ENCODE data around the gene JPH4. TPM values are rescaled to one million over a fixed set of nuclear protein-coding genes. Genes with fewer than 3 reads are reported as not detected.

JPH4 gene
- total RNA-seq, 1 donor from 2014 or later = not detected

GRCh38 chr14:23564181-23564812, 14.3 kb downstream of the JPH4 start:
- DNase-seq (ENCODE audit: low read depth, low spot score) = no peak

DNA sequence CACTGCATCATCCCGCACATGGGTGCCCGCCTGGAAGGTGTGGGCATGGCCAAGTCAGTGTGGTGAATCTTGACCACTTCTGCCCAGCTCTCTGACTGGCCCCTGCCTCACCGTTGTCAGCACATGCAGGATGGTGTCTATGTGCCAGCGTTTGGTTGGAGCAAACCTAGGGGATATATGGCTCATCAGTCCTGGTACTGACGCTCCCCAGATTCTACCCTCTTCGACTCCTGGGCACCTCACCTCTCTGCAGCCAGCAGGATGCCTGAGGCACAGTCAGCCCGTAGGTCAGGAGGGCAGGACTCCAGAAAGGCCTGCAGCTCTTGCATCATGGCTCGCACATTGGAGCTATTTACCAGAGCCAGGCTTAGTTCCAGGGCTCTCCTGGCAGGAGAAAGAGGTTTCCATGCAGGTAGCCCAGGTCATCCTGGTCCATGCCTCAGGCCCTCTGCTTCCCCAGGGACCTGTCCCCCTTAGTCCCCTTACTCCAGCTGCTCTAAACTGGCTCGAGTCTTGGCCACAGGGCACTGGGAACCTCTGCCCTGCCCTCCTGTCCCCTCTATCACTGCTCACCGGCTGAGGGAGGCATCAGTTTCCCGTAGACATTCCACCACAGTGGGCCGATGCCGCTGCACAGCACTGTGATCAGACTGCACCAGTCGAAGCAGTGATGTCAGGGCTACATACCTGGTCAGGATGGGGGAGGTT, 15.0 kb downstream of the JPH4 start:
- no peak for DNase-seq (ENCODE audit: low read depth, low spot score)

DNA sequence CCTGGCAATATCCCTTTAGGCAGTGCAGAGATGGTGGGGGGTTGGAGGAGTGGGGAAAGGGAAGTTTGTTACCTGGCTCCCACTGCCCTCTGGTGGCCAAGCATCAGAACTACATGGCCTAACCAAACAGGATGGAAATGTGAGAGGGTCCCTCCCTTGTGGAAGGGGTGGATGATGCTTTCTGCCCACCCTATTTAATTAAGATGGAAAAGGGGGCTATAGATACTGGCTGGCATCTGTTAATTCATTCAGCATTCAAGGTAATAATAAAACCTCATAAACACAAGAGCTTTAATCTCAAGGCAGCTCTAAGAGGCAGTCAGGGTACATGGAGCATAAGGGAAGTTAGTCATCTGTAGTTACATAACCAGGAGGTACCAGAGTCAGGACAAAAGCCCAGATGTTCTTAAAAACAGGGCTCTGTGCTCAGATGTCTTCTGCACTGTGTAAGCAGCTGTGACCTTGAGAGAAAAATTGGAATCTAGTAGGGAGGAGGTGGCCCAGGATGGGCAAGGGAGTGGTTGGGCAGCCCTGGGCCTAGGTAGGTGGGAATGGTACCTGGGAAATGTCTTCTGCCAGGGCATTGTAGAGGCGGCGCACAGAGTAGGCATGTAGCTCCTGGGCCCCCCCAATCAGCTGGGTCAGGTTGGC, 15.6 kb downstream of the JPH4 start:
- no peak for DNase-seq (ENCODE audit: low read depth, low spot score)

DNA sequence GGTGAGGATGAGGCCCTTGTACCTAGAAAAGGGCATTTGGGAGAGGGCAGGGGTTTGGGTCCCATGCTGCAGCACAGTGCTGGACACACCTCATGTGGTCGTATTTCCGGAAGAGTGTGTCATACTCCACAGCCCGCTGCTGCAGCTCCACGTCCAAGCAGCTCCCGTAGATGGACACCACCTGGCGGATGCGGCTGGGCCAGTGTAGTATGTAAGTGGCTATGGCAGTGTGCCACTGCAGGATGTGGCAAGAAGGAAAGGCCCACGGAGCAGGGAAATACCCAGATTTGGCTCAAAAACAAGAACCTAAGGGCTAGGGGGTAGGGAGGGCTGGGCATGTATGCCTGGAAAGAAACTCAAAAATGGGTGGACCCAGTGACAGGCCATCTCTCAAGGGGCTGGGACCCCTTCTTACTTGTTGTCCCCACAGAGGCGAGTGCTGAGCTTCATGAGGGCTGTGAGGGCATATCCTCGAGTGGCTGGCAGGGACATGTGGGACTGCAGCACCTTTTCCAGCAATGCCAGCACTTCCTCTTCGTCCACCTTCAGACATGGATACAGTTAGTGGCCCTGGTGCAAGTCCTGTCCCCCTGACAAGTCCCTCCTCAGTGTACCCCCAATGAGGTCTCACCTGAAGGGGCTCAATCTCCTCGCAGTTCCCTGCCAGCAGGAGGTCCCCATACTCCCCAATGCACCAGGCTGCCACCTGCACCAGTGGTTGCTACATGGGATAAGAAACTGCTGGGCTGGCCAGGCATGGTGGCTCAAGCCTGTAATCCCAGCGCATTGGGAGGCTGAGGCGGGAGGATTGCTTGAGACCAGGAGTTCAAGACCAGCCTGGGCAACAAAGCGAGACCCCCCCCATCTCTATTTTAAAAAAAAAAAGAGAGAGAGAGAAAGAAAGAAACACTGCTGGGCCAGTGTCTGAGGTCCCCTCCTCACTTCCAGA, 16.4 kb downstream of the JPH4 start:
- DNase-seq (ENCODE audit: low read depth, low spot score) = no peak

DNA sequence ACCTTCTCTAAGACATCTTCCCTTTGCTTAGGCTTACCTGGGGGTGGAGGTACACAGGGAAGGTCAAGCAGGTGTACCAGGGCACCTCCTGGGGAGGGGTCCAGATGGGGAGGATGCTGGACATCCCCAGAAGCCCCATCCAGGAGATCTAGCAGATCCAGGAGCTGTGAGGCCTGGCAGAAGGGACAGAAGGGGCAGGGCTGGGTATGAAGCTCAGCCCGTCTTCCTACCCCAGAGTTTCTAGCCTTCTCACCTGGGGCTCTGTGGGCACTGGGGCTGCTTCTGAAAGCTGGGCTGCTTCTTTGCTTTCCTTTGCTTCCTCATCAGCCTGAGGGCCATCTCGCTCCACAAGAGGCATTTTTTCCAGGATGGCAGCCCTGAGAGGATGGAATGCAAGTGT, 17.3 kb downstream of the JPH4 start:
- no peak for DNase-seq (ENCODE audit: low read depth, low spot score)

- no peak for DNase-seq (ENCODE audit: low read depth, low spot score)
These were observed 18.6 kb downstream of the JPH4 start for GRCh38 chr14:23559926-23560520.

DNA sequence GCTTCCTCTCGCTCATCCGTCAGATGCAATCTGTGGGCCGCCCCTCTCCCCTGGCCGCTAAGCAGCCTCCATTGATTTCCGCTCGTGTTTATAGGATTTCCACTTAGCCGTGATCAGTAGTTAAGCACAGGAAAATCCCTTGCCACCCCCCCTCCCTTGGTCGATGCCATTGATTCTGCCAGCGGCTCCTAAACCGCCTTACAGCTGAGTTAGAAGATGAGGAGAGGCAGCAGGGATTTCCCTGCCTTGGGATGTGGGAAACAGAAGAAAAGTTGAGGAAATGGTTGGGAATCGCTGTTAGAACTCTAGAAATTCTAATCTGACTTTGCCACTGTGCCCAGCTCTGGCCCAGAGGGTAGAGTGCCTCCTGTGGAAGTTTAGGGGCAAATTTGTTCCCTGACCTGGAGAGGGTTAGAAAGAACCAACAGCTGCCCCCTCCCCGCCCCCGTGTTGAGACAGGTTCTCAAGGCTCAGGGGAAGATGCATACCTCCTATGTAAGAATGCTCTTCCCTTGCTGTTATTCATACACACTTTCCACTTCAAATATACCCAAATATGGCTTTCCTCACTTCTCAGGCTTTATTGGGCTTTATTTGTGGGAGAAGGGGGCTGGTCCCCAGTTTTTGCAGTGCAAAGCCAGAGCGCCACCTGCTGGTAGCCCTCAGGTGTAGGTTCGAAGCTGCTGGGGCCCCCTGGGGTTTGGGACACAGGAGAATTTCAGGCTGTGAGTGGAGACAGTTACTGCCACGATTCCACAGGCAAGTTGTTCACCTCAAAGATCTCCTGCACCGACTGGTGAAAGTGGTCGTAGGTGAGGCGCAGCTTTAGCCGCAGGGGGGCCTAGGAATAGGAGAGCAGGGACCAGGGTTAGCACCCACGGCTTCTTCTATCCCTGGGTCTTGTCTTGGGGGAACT, 19.3 kb downstream of the JPH4 start:
- no peak for DNase-seq (ENCODE audit: low read depth, low spot score)

DNA sequence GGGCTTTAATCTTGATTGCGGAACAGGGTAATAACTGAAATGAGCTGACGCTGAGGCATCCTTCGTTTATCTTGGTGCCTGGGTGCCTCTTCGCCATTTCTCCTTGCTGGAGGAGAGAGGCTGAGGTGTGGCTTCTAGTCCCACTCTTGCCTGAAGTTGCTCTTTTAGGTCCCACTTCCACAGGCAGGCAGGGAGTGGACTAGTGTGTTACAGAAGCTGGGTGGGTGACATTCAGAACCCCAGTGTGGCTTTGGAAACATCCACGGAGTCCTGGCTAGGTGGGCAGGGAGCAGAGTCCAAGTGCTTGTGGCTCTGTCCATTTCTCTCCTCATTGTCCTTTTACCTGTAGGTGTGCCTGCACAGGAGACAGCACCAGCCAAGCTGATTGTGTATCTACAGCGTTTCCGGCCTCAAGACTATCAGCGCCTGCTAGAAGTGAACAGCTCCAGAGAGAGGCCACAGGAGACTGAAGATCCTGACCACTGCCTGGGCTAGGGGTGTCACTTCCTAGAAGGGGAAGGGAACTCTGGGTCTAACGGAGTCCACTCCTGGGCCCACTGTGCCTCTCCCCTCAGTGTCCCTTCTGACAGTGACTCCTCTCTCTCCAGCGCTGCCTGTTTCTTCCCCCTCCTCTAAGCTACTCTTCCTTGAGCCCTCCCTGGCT, 20.1 kb downstream of the JPH4 start:
- no peak for DNase-seq (ENCODE audit: low read depth, low spot score)

- no peak for DNase-seq (ENCODE audit: low read depth, low spot score)
These were observed 20.6 kb downstream of the JPH4 start for GRCh38 chr14:23557946-23558345.

- no peak for DNase-seq (ENCODE audit: low read depth, low spot score)
These were observed 21.1 kb downstream of the JPH4 start for GRCh38 chr14:23557521-23557920.

DNA sequence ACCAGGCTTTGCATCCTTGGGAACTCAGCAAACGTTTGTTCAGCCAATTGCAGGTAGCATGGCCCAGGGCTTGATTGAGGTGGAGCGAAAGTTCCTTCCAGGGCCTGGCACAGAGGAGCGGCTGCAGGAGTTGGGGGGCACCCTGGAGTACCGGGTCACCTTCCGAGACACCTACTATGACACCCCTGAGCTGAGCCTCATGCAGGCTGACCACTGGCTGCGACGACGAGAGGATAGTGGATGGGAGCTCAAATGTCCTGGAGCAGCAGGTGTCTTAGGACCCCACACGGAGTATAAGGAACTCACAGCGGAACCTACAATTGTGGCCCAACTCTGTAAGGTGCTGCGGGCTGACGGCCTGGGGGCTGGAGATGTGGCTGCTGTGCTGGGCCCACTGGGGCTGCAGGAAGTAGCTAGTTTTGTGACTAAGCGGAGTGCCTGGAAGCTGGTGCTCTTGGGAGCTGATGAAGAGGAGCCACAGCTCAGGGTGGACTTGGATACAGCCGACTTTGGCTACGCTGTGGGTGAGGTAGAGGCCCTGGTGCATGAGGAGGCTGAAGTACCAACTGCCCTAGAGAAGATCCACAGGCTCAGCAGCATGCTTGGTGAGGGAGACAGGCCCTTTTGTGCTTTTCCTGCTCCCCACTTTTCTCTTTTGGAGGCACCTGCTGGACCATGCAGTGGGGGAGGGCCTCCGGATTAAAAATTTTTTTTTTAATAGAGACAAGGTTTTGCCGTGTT, 21.7 kb downstream of the JPH4 start:
- no peak for DNase-seq (ENCODE audit: low read depth, low spot score)

GRCh38 chr14:23555882-23556699, 22.5 kb downstream of the JPH4 start, which contains the start of gene THTPA:
Gene THTPA (plus strand): TSS chr14:23556271. CDS start chr14:23556758, 487 bp downstream.
- peak; percentile 44 for DNase-seq (ENCODE audit: low read depth, low spot score)

- DNase-seq (ENCODE audit: low read depth, low spot score) = no peak
These were observed 23.1 kb downstream of the JPH4 start for GRCh38 chr14:23555533-23555881.

GRCh38 chr14:23551266-23552028, 27.1 kb downstream of the JPH4 start, which contains the start of gene ZFHX2:
Gene ZFHX2 (minus strand): TSS chr14:23551765. CDS start chr14:23535325, 16,440 bp downstream.
- DNase-seq (ENCODE audit: low read depth, low spot score) = peak; percentile 30

- no peak for DNase-seq (ENCODE audit: low read depth, low spot score)
These were observed 27.8 kb downstream of the JPH4 start for GRCh38 chr14:23550812-23551265.

- no peak for DNase-seq (ENCODE audit: low read depth, low spot score)
These were observed 28.3 kb downstream of the JPH4 start for GRCh38 chr14:23550131-23550811.
